GM20000 (cell line): ENCODE results near the gene ARIH1.

ENCODE experiments used
- DNase-seq: peaks from one replicate; pipeline ENCODE4 v3.0.0; 2012; ENCODE audit warnings: low spot score
- CTCF ChIP-seq: IDR thresholded peaks from 2 replicates; pipeline ENCODE4 v1.5.1; 2012; ENCODE audit warnings: mild to moderate bottlenecking, control low read depth; ENCODE audit errors: extremely low read depth, missing control alignments

ARIH1 gene

GRCh38 chr15:72487070-72487797 is 13.1 kb downstream of the ARIH1 start:
- no peak for TF ChIP-seq CTCF

GRCh38 chr15:72488558-72488957 is 14.4 kb downstream of the ARIH1 start:
- DNase-seq, result no peak
- TF ChIP-seq CTCF, result no peak

More at GRCh38 chr15:72487070-72487797, 13.1 kb downstream of the ARIH1 start:
- DNase-seq, result no peak

GRCh38 chr15:72489943-72490554 is 15.9 kb downstream of the ARIH1 start:
- no peak for TF ChIP-seq CTCF
- no peak for DNase-seq

GRCh38 chr15:72491768-72492167 is 17.6 kb downstream of the ARIH1 start:
- no peak for TF ChIP-seq CTCF
- no peak for DNase-seq

GRCh38 chr15:72492733-72493132 is 18.6 kb downstream of the ARIH1 start:
- DNase-seq, result no peak
- no peak for TF ChIP-seq CTCF

- no peak for DNase-seq
- no peak for TF ChIP-seq CTCF
These were observed 19.1 kb downstream of the ARIH1 start for GRCh38 chr15:72493220-72493619.

GRCh38 chr15:72495007-72495406 is 20.9 kb downstream of the ARIH1 start:
- DNase-seq, result no peak
- no peak for TF ChIP-seq CTCF
